Measurements from ENCODE around the gene NHERF1.

NHERF1 gene

GRCh38 chr17:74749279-74750038, 1.0 kb downstream of the NHERF1 start:
- DNase-seq (ENCODE audit: low read depth, low spot score), result no peak
- H3K4me1 ChIP-seq (ENCODE audit: insufficient read depth, insufficient read length), result peaks cover 51% of the 10 kb centered on the region

DNA sequence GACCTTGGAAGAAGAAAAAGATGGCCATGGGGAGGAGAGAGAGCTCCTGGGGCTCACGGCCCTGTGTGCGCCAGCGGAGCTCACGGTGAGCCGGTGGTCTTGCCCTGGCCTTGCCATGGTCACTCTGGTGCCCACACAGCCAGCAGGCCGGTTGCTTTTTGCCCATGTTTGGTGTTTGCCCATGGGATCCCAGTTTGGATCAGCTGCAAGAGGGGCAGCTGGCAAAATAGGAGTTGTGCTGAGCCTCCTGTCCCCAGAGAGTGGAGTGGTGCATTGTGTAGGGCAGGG, 1.6 kb downstream of the NHERF1 start:
- Histone ChIP-seq H3K4me1 (ENCODE audit: insufficient read depth, insufficient read length) (peaks cover 49% of the 10 kb centered on the region), H3K36me3 (ENCODE audit: insufficient read depth, insufficient read length, low read length) (peaks cover 8% of the 10 kb centered on the region), H3K9me3 (ENCODE audit: insufficient read depth, low read length) (no peaks in the 10 kb centered on the region), H3K27me3 (ENCODE audit: insufficient read depth, insufficient read length) (no peaks in the 10 kb centered on the region), H3K9ac (ENCODE audit: insufficient read length, low read depth) (peak overlapping the region; percentile 96), H3K4me3 (ENCODE audit: insufficient read length, low read depth) (peak overlapping the region; percentile 96)
- no peak for TF ChIP-seq YY1 (IDR thresholded peaks at IDR 0.05; ENCODE audit: insufficient read depth, insufficient read length)
- no peak for TF ChIP-seq ZNF274 (IDR thresholded peaks at IDR 0.05; ENCODE audit: low read depth, low read length)
- no peak for TF ChIP-seq SUZ12 (IDR thresholded peaks at IDR 0.05; ENCODE audit: extremely low read depth, insufficient read depth, insufficient read length)
- DNase-seq (ENCODE audit: low read depth, low spot score), result no peak

More at GRCh38 chr17:74749279-74750038, 1.0 kb downstream of the NHERF1 start:
- TF ChIP-seq YY1 (IDR thresholded peaks at IDR 0.05; ENCODE audit: insufficient read depth, insufficient read length) (no peak), ZNF274 (IDR thresholded peaks at IDR 0.05; ENCODE audit: low read depth, low read length) (no peak), SUZ12 (IDR thresholded peaks at IDR 0.05; ENCODE audit: extremely low read depth, insufficient read depth, insufficient read length) (no peak)
- Histone ChIP-seq H3K27me3 (ENCODE audit: insufficient read depth, insufficient read length) (no peaks in the 10 kb centered on the region), H3K4me3 (ENCODE audit: insufficient read length, low read depth) (peak overlapping the region; percentile 96), H3K9me3 (ENCODE audit: insufficient read depth, low read length) (no peaks in the 10 kb centered on the region), H3K36me3 (ENCODE audit: insufficient read depth, insufficient read length, low read length) (peaks cover 8% of the 10 kb centered on the region), H3K9ac (ENCODE audit: insufficient read length, low read depth) (peak overlapping the region; percentile 96)

- H3K9me3 ChIP-seq (ENCODE audit: insufficient read depth, low read length), result no peaks in the 10 kb centered on the region
- DNase-seq (ENCODE audit: low read depth, low spot score), result no peak
- TF ChIP-seq YY1 (IDR thresholded peaks at IDR 0.05; ENCODE audit: insufficient read depth, insufficient read length) (no peak), SUZ12 (IDR thresholded peaks at IDR 0.05; ENCODE audit: extremely low read depth, insufficient read depth, insufficient read length) (no peak), ZNF274 (IDR thresholded peaks at IDR 0.05; ENCODE audit: low read depth, low read length) (no peak)
- H3K4me1 ChIP-seq (ENCODE audit: insufficient read depth, insufficient read length), result peaks cover 46% of the 10 kb centered on the region
- H3K4me3 ChIP-seq (ENCODE audit: insufficient read length, low read depth), result peak overlapping the region; percentile 96
- H3K9ac ChIP-seq (ENCODE audit: insufficient read length, low read depth), result peak overlapping the region; percentile 96
- no peaks in the 10 kb centered on the region for H3K27me3 ChIP-seq (ENCODE audit: insufficient read depth, insufficient read length)
- peaks cover 8% of the 10 kb centered on the region for H3K36me3 ChIP-seq (ENCODE audit: insufficient read depth, insufficient read length, low read length)
These were observed 2.1 kb downstream of the NHERF1 start for GRCh38 chr17:74750327-74751069.

DNA sequence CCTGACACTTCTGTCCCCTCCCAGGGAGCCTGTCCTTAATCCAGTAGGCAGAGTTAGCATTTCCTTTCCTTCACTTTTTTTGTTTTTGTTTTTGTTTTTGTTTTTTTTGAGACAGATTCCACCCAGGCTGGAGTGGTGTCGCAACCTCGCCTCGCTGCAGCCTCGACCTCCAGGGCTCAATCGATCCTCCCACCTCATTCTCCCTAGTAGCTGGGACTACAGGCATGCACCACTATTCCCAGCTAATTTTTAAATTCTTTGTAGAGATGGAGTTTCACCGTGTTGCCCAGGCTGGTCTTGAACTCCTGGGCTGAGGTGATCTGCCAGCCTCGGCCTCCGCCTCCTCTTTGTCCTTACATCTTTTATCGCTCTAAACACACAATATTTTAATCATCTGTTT, 4.0 kb downstream of the NHERF1 start:
- no peak for DNase-seq (ENCODE audit: low read depth, low spot score)
- peaks cover 35% of the 10 kb centered on the region for H3K4me1 ChIP-seq (ENCODE audit: insufficient read depth, insufficient read length)
- H3K4me3 ChIP-seq (ENCODE audit: insufficient read length, low read depth), result no peak overlapping the region
- no peak overlapping the region for H3K9ac ChIP-seq (ENCODE audit: insufficient read length, low read depth)
- no peaks in the 10 kb centered on the region for H3K9me3 ChIP-seq (ENCODE audit: insufficient read depth, low read length)
- no peaks in the 10 kb centered on the region for H3K27me3 ChIP-seq (ENCODE audit: insufficient read depth, insufficient read length)
- peaks cover 8% of the 10 kb centered on the region for H3K36me3 ChIP-seq (ENCODE audit: insufficient read depth, insufficient read length, low read length)
- no peak for TF ChIP-seq YY1 (IDR thresholded peaks at IDR 0.05; ENCODE audit: insufficient read depth, insufficient read length)
- no peak for TF ChIP-seq SUZ12 (IDR thresholded peaks at IDR 0.05; ENCODE audit: extremely low read depth, insufficient read depth, insufficient read length)
- no peak for TF ChIP-seq ZNF274 (IDR thresholded peaks at IDR 0.05; ENCODE audit: low read depth, low read length)

DNA sequence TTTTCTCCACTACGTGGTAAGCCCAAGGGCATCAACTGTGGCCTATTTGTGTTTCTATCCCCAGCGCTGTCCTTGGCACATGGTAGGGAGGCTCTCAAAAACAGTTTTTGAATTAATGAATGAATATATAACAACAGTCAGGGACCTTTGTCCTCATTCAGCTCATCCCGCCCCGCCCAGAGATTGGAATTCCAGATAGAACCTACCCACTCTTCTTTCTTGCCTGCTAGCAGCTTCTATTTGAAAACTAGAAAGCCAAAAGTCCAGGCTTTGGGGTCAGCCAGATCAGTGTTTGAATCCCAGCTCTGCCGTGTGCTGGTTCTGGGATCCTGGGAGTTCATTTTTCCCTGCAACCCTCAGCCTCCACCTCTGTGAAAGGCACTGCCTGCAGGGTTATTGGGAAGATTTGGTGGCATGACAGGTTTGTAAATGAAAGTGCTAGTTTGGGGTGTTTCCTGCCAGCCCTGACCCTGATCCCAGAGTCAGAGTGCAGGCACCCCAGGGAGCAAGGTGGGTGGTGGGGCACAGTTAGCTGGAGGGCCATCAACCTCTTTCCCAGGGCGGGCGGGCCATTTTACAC, 4.5 kb downstream of the NHERF1 start:
- Histone ChIP-seq H3K4me3 (ENCODE audit: insufficient read length, low read depth) (no peak overlapping the region), H3K9me3 (ENCODE audit: insufficient read depth, low read length) (no peaks in the 10 kb centered on the region), H3K27me3 (ENCODE audit: insufficient read depth, insufficient read length) (no peaks in the 10 kb centered on the region), H3K36me3 (ENCODE audit: insufficient read depth, insufficient read length, low read length) (peaks cover 8% of the 10 kb centered on the region), H3K9ac (ENCODE audit: insufficient read length, low read depth) (no peak overlapping the region), H3K4me1 (ENCODE audit: insufficient read depth, insufficient read length) (peaks cover 37% of the 10 kb centered on the region)
- DNase-seq (ENCODE audit: low read depth, low spot score), result no peak
- TF ChIP-seq YY1 (IDR thresholded peaks at IDR 0.05; ENCODE audit: insufficient read depth, insufficient read length) (no peak), ZNF274 (IDR thresholded peaks at IDR 0.05; ENCODE audit: low read depth, low read length) (no peak), SUZ12 (IDR thresholded peaks at IDR 0.05; ENCODE audit: extremely low read depth, insufficient read depth, insufficient read length) (no peak)

- no peak for DNase-seq (ENCODE audit: low read depth, low spot score)
These were observed 6.4 kb downstream of the NHERF1 start for GRCh38 chr17:74754832-74755231.

DNA sequence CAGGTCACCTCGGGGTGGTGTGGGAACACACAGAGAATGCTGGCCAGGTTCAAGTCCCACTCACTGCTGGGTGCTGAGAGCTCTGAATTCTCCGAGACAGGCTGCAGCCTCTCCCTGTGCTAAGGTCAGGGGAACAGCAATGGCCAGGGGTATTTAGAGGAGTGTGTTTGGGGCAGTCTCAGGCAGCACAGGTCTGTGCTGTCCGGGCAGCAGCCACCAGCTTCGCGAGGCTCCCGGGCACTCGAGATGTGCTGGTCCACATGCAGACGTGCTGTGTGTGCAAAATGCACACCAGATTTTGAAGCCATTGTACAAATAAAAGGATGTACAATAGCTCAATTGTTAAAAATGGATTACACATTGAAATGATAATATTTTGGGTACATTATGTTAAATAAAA, 7.1 kb downstream of the NHERF1 start:
- Histone ChIP-seq H3K4me1 (ENCODE audit: insufficient read depth, insufficient read length) (peaks cover 52% of the 10 kb centered on the region), H3K36me3 (ENCODE audit: insufficient read depth, insufficient read length, low read length) (peaks cover 8% of the 10 kb centered on the region), H3K9me3 (ENCODE audit: insufficient read depth, low read length) (no peaks in the 10 kb centered on the region), H3K27me3 (ENCODE audit: insufficient read depth, insufficient read length) (no peaks in the 10 kb centered on the region), H3K4me3 (ENCODE audit: insufficient read length, low read depth) (no peak overlapping the region), H3K9ac (ENCODE audit: insufficient read length, low read depth) (no peak overlapping the region)
- no peak for DNase-seq (ENCODE audit: low read depth, low spot score)
- TF ChIP-seq SUZ12 (IDR thresholded peaks at IDR 0.05; ENCODE audit: extremely low read depth, insufficient read depth, insufficient read length), result no peak
- no peak for TF ChIP-seq YY1 (IDR thresholded peaks at IDR 0.05; ENCODE audit: insufficient read depth, insufficient read length)
- no peak for TF ChIP-seq ZNF274 (IDR thresholded peaks at IDR 0.05; ENCODE audit: low read depth, low read length)

More at GRCh38 chr17:74754832-74755231, 6.4 kb downstream of the NHERF1 start:
- Histone ChIP-seq H3K27me3 (ENCODE audit: insufficient read depth, insufficient read length) (no peaks in the 10 kb centered on the region), H3K4me1 (ENCODE audit: insufficient read depth, insufficient read length) (peaks cover 56% of the 10 kb centered on the region), H3K9me3 (ENCODE audit: insufficient read depth, low read length) (no peaks in the 10 kb centered on the region), H3K9ac (ENCODE audit: insufficient read length, low read depth) (no peak overlapping the region), H3K4me3 (ENCODE audit: insufficient read length, low read depth) (no peak overlapping the region), H3K36me3 (ENCODE audit: insufficient read depth, insufficient read length, low read length) (peaks cover 8% of the 10 kb centered on the region)
- TF ChIP-seq SUZ12 (IDR thresholded peaks at IDR 0.05; ENCODE audit: extremely low read depth, insufficient read depth, insufficient read length) (no peak), YY1 (IDR thresholded peaks at IDR 0.05; ENCODE audit: insufficient read depth, insufficient read length) (no peak), ZNF274 (IDR thresholded peaks at IDR 0.05; ENCODE audit: low read depth, low read length) (no peak)
